ENCODE measurements around the gene MAST3. TPM values are rescaled to one million over a fixed set of nuclear protein-coding genes. Genes with fewer than 3 reads are reported as not detected.

Gene MAST3
- polyA plus RNA-seq, 1 experiment, result 2.1 TPM

GRCh38 chr19:18192673-18193387 lies 95.3 kb downstream of the MAST3 start, which contains the start of gene MPV17L2:
Gene MPV17L2 (plus strand): TSS chr19:18193218. CDS start chr19:18193282, 64 bp downstream.
- DNase-seq (ENCODE audit: low read depth, low spot score), result peak; percentile 100
- CTCF ChIA-PET, result interaction anchor here (0.7 to 4.1 kb wide), 14 partner anchors 10 to 209 kb away, joined by 3 to 99 read pairs (median 6); partner anchors contain the start of gene RAB3A
- TF ChIP-seq, protein P1, sequence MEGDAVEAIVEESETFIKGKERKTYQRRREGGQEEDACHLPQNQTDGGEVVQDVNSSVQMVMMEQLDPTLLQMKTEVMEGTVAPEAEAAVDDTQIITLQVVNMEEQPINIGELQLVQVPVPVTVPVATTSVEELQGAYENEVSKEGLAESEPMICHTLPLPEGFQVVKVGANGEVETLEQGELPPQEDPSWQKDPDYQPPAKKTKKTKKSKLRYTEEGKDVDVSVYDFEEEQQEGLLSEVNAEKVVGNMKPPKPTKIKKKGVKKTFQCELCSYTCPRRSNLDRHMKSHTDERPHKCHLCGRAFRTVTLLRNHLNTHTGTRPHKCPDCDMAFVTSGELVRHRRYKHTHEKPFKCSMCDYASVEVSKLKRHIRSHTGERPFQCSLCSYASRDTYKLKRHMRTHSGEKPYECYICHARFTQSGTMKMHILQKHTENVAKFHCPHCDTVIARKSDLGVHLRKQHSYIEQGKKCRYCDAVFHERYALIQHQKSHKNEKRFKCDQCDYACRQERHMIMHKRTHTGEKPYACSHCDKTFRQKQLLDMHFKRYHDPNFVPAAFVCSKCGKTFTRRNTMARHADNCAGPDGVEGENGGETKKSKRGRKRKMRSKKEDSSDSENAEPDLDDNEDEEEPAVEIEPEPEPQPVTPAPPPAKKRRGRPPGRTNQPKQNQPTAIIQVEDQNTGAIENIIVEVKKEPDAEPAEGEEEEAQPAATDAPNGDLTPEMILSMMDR (IDR thresholded peaks at IDR 0.05; ENCODE audit: low read depth, low read length), result no peak
- Histone ChIP-seq H3K9me3 (ENCODE audit: control insufficient read depth, insufficient read depth, low read length) (no peaks in the 10 kb centered on the region; the same call in 1 of the 2 replicates), H3K27ac (ENCODE audit: low read depth, low read length) (peak within 1 kb of the TSS; percentile 90), H3K27me3 (ENCODE audit: control insufficient read depth, insufficient read depth, low read length) (no peaks in the 10 kb centered on the region), H3K4me3 (ENCODE audit: low read depth, low read length) (peak within 1 kb of the TSS; percentile 84)
- POLR2A ChIA-PET, result interaction anchor here (0.6 to 4.5 kb wide), 13 partner anchors 11 to 517 kb away, joined by 3 to 30 read pairs (median 4); partner anchors contain the start of genes GDF15, JUND and RAB3A

GRCh38 chr19:18193388-18194180 lies 96.0 kb downstream of the MAST3 start:
- ChIA-PET CTCF (interaction anchor here (0.7 to 4.1 kb wide), 4 partner anchors 11 to 86 kb away, joined by 3 to 99 read pairs (median 10); a partner anchor contains a TSS), POLR2A (interaction anchor here (0.6 to 4.5 kb wide), 11 partner anchors 11 to 516 kb away, joined by 3 to 30 read pairs (median 4); partner anchors contain the start of genes GDF15, JUND and RAB3A)
- no peak for DNase-seq (ENCODE audit: low read depth, low spot score)

DNA sequence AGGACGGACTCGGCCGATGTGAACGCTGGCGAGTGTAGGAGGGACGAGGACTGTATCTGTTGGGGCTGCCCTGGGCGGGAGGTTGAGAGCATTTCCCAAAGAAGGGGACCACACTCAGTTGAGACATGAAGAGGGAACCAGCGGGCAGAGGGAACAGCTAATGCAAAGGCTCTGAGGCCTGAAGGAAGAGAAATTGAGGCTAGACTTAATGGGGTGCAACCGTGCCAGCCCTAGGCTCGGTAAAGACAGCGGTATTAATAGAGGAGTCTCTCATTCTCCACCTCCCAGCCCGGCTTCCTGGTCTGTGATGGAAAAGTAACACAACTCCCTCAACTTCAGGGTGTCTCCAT lies 96.6 kb downstream of the MAST3 start:
- CTCF ChIA-PET, result interaction anchor here (0.7 to 4.1 kb wide), 3 partner anchors 10 to 58 kb away, joined by 3 to 99 read pairs (median 3); a partner anchor contains a TSS
- Histone ChIP-seq H3K4me3 (ENCODE audit: low read depth, low read length) (peak overlapping the region; percentile 84), H3K27me3 (ENCODE audit: control insufficient read depth, insufficient read depth, low read length) (no peaks in the 10 kb centered on the region), H3K27ac (ENCODE audit: low read depth, low read length) (no peak overlapping the region), H3K9me3 (ENCODE audit: control insufficient read depth, insufficient read depth, low read length) (no peaks in the 10 kb centered on the region; the same call in 1 of the 2 replicates)
- POLR2A ChIA-PET, result interaction anchor here (0.9 to 4.5 kb wide), 5 partner anchors 10 to 98 kb away, joined by 3 to 30 read pairs (median 5); partner anchors contain the start of genes JUND and RAB3A
- TF ChIP-seq, protein P1 (IDR thresholded peaks at IDR 0.05; ENCODE audit: low read depth, low read length), result no peak
- DNase-seq (ENCODE audit: low read depth, low spot score), result no peak

More at GRCh38 chr19:18193388-18194180, 96.0 kb downstream of the MAST3 start:
- TF ChIP-seq, protein P1 (IDR thresholded peaks at IDR 0.05; ENCODE audit: low read depth, low read length), result no peak
- no peaks in the 10 kb centered on the region for H3K27me3 ChIP-seq (ENCODE audit: control insufficient read depth, insufficient read depth, low read length)
- peak overlapping the region; percentile 31 for H3K27ac ChIP-seq (ENCODE audit: low read depth, low read length)
- peak overlapping the region; percentile 84 for H3K4me3 ChIP-seq (ENCODE audit: low read depth, low read length)
- H3K9me3 ChIP-seq (ENCODE audit: control insufficient read depth, insufficient read depth, low read length), result no peaks in the 10 kb centered on the region; the same call in 1 of the 2 replicates

- Histone ChIP-seq H3K27ac (ENCODE audit: low read depth, low read length) (peak overlapping the region; percentile 39), H3K9me3 (ENCODE audit: control insufficient read depth, insufficient read depth, low read length) (no peaks in the 10 kb centered on the region; the same call in 1 of the 2 replicates), H3K27me3 (ENCODE audit: control insufficient read depth, insufficient read depth, low read length) (no peaks in the 10 kb centered on the region), H3K4me3 (ENCODE audit: low read depth, low read length) (peak overlapping the region; percentile 84; the same call in 1 of the 2 replicates)
- TF ChIP-seq, protein P1 (IDR thresholded peaks at IDR 0.05; ENCODE audit: low read depth, low read length), result no peak
- CTCF ChIA-PET, result interaction anchor here (0.7 to 4.1 kb wide), 3 partner anchors 10 to 57 kb away, joined by 3 to 99 read pairs (median 3); a partner anchor contains a TSS
- DNase-seq (ENCODE audit: low read depth, low spot score), result no peak
- POLR2A ChIA-PET, result interaction anchor here (0.9 to 4.5 kb wide), 4 partner anchors 10 to 98 kb away, joined by 3 to 30 read pairs (median 4); partner anchors contain the start of gene RAB3A
Measured at GRCh38 chr19:18194554-18195238, 97.1 kb downstream of the MAST3 start.
